Uterus (tissue), 2 donors: ENCODE data around the gene LSAMP.

Experiments used
- CTCF ChIP-seq, 4 experiments: fragments of 200-600 bp in 2 of 4; fragments of 450-650 bp in 2 of 4; sonication (generic) in 2 of 4; IDR thresholded peaks; one replicate each; pipeline ENCODE4 v1.5.1; 2016 to 2019; ENCODE audit warnings: antibody characterized with exemption in 4 of 4, mild to moderate bottlenecking in 2 of 4, moderate library complexity in 1 of 4
- POLR2A ChIP-seq, 2 donors: fragments of 450-650 bp; IDR thresholded peaks; one replicate each; pipeline ENCODE4 v1.6.1; 2016; ENCODE audit warnings: antibody characterized with exemption in 2 of 2, mild to moderate bottlenecking in 1 of 2, moderate library complexity in 1 of 2

- TF ChIP-seq CTCF (IDR thresholded peaks at IDR 0.05) (no peak), POLR2A (IDR thresholded peaks at IDR 0.05) (no peak)
Observed at GRCh38 chr3:116356056-116356455, 89.2 kb downstream of the LSAMP start.
